IPS-18c (cell line): ENCODE results near the gene RARB.

ENCODE experiments used
- H3K4me3 ChIP-seq: 2 replicates; pipeline ENCODE4 v1.7.0; 2013; ENCODE audit warnings: low read depth, mild to moderate bottlenecking, low read length, moderate library complexity; ENCODE audit not compliant: insufficient read depth
- H3K9me3 ChIP-seq: one replicate; pipeline ENCODE4 v1.6.1; 2013; ENCODE audit warnings: mild to moderate bottlenecking, low read length, moderate library complexity; ENCODE audit not compliant: control insufficient read depth, insufficient read depth

RARB gene

DNA sequence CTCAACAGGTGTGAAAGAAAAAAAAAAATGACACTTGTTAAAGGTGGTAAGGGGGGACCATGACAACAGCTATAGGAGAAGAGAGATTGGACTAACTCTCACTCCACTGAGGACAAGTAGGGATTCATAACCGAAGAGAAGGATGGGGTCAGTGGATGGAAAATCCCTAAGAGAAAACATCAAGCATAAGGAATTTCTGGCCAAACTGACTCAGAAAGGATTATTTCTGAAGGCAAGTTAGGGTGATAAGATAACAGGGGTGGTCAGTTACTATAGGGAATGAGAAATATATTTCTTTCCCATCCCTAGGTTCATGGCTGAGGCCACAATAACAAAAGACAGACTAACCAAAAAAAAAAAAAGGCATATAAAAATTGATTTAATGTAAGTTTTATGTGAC is 9.5 kb upstream of the RARB start:
- H3K4me3 ChIP-seq, result no peak overlapping the region

DNA sequence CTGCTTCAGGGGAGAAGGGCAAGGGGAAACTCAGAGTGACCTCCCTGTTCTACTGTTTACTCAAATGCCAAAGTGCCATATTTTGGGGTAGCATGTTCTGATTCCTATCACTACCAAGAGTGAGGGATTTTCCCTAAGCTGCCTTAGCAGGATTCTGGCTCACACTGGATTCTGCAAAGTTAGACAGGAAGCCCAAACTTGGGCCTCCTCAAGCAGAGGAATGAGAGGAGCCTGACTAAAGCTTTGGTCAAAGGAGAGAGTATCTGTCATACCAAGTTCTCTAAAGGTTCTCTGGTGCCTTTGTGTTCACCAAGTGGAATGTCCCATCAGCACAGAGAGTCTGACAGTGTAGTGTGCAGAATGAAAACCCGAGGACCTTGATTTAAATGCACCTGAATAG is 8.8 kb upstream of the RARB start:
- Histone ChIP-seq H3K4me3 (no peak overlapping the region), H3K9me3 (no peaks in the 10 kb centered on the region)

More for the DNA sequence above, 9.5 kb upstream of the RARB start:
- no peaks in the 10 kb centered on the region for H3K9me3 ChIP-seq

DNA sequence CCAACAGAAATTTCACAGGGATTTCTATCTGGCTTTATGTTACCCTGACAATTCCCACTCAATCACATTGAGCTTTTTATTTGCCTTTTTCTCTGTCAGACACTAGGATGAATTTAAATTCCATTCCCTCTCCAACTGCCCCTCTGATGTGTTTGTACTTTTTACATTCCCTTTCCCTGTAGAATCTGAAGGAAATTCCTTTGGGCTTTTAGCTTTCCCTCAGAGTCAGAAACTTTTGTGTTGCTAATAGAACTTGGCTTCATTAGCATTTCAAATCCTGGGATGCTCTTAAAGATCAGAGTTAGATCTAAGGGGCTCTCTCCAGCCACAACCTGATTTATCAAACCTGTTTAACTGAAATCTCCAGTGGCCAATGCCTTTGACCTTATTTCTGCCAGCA is 7.9 kb upstream of the RARB start:
- H3K4me3 ChIP-seq, result no peak overlapping the region
- H3K9me3 ChIP-seq, result no peaks in the 10 kb centered on the region

DNA sequence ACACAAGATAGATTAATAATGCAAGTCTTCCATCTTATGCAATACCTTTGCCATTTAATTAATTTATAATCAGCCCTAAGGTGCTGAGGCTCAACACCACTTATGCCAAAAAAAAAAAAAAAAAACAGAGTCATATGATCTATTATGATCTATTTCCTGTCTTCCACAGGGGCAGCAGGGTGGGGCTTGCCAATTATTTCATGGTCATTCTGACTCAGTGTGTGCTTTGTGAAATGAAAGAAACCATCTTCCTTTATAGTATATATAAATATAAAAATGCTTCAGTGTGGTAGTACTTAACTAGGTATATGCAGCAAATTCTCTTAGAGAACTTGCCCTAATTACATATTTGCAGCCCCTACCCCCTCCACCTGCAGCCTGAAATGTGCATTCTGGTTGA is 7.2 kb upstream of the RARB start:
- H3K9me3 ChIP-seq, result no peaks in the 10 kb centered on the region

DNA sequence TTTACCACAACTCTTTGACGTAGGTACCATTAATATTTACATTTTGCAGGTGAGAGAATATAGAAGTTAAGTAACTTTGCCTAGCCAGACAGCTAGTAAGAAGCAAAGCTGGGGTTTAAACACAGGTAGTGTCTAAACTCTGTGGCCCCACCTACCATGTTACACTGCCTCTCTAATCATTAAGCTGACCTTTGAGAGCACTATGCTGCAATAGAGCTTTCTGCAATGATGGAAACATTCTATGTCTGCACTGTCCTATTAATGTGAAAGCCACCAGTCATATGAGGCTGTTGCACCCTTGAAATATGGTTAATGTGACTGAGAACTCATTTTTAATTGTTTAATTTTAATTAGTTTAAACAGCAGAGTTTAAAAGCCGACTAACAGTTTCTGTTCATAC is 6.3 kb upstream of the RARB start:
- Histone ChIP-seq H3K4me3 (no peak overlapping the region), H3K9me3 (no peaks in the 10 kb centered on the region)

More for the DNA sequence above, 7.2 kb upstream of the RARB start:
- H3K4me3 ChIP-seq, result no peak overlapping the region

DNA sequence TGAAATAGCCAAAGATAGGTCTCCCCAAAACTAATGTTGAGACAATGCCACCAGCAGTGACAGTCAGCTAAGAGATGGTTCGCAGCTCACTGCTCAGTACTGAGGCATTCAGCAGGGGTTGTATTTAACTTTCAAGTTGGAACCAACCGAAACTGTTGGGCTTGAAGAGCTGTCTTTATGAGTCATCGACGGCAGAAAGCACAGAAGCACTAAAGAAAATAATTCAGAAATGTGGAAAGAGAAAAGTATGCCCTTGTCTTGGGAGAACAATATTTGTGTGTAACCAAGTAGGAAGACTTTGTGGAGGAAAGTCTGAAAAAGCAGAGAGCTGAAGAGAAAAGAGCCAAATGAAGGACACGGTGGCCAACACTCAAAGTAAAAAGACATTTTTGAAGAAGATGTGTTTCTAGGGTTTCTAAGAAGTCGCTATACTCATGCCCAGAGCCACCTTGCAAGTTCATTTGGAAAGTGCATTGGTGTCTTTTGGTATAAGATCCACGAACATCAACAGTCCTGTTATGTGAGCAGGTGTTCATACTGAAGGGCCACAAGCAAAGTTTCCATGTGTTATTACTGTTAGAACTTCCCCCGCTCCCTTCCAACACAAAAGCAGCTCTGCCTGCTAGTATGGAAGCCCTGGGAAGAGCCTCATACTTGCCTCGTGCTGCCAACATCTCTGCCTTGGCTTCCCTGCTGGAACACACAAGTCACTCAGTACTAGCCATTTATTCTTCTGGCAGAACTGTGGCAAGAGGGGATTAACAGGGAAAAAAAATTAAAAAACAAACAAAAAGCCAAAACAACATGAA is 4.1 kb upstream of the RARB start:
- Histone ChIP-seq H3K9me3 (no peaks in the 10 kb centered on the region), H3K4me3 (no peak overlapping the region)

DNA sequence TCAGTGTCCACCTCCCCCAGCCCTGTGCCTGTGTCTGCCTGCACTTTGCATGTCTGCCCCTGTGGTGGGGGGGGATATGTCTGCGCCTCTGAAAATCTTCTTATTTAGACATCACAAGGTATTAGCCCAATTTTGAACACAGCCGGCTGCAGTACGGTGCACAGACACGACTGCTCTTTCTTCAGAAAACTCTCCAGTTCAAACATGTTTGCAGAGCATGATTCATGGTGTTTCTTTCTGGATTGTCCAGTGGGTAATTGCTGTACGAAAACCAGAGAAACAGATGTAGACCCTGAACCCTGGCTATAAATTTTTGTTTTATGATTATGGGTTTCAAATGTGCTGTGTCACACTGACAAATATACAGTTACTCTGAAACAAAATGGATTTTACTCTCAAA is 3.4 kb upstream of the RARB start:
- H3K4me3 ChIP-seq, result no peak overlapping the region
- H3K9me3 ChIP-seq, result no peaks in the 10 kb centered on the region

DNA sequence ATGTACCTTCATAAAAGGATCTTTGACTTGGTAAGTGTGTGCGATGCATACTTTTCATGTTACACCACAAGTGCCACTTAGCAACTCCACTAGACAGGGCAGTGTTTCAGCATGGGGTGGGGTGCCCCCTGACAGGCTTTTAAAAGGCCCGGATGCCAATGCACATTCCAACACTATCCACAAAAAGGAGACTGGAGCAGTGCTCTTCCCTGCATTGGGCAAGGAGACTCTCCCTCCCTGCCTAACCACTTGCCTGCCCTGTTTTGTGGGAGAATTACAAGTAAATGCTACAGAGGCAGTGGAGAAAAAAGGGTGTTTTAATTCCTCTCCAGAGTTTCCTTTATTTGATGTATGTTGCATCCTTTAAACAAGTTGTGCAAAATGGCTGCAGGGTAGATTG is 1.7 kb upstream of the RARB start:
- Histone ChIP-seq H3K4me3 (no peak overlapping the region), H3K9me3 (no peaks in the 10 kb centered on the region)

DNA sequence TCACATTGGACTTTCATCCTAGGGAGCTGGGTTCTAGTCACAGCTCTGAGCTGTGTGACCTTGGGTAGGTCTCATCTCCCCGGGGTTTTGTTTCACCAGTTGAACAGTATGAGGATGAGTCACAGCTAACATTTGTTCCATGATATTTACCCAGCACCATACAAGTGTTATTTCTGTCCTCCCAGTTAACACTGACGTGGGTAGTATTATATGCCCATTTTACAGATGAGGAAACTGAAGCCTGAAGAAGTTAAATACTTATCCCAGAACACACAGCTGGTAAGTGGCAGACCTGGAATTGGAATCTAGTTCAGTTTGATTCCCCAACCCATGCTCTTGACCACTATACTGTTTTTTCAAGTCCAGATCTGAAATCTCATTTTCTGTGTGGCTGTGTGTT is 908 bp upstream of the RARB start:
- H3K4me3 ChIP-seq, result no peak overlapping the region
- H3K9me3 ChIP-seq, result no peaks in the 10 kb centered on the region

DNA sequence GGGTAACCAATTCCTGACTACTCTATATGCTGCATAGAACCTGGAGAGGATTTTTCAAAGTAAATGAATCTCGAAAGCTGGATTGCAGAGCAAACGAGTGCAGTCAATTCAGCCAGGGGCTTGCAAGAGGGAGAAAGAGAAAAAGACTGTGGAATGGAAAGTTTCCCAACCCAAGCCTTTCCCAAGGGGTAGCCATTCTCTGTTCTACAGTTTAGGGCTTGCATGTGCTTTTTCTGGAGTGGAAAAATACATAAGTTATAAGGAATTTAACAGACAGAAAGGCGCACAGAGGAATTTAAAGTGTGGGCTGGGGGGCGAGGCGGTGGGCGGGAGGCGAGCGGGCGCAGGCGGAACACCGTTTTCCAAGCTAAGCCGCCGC is 511 bp upstream of the RARB start:
- H3K9me3 ChIP-seq, result no peaks in the 10 kb centered on the region
- peak overlapping the region; percentile 54; the same call in 1 of the 2 replicates for H3K4me3 ChIP-seq

DNA sequence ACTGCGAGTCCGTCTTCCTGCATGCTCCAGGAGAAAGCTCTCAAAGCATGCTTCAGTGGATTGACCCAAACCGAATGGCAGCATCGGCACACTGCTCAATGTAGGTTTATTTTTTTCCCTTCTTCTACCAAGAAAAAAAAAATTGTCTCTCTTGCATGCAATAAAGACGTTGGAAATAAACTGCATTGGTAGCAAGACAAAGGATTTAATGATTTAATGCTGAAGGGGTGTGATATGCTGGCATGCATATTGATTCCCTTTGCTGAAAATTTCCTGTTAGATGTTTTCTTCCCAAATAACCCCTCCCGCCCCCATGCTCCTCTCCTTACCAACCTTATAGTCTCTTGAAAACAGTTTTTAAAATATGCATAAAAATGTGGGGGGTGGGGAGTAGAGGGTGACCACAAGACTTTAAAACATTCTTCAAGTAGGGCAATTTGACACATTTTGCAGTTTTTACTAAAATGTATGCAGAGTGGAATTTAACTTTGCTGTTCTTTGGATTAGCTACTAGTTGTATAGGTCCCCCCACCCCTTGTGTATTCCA is 799 bp downstream of the RARB start:
- Histone ChIP-seq H3K9me3 (no peaks in the 10 kb centered on the region), H3K4me3 (peak overlapping the region; percentile 54; the same call in 1 of the 2 replicates)

DNA sequence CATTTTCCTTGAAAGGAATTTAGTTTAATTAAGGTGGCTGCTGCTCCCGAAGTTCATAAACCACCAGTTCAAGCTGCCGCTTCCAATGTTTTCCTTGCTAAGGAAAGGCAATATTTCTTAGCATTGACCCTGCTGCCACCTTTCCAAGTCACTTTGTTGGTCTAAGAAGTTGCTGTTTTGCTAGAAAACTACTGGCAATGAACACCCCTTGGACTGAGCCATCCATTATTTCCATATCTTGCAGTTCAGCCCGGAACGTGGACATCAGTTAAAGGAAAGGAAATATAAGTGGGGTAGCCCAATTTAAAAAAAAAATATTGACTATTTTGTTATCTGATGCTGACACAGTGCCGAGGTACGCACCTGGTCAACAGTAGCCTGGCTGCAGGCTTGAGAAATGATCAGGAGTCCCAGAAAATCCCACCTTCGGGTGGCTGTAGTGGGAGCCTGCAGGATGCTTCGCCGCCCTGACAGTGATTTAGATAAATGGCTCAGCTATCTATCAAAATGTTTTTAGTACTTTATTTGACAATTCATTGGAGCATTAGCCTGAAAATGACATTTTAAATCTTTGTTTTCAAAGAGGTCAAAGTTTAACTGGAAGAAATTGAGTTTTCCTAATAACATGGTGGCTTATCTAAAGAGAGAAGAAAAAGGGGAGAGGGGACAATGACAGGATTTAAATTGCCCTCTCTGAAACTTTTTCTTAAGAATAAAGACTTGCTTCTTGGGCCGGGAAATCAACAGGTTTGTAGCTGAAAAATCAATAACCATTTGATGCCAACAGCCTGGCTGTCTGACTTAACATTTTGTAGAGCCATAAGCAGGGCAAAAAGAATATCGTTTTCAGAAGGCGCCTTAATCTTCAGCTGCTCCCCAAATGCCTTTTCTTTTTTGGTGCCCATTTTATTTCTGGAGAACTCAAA is 1.6 kb downstream of the RARB start:
- no peaks in the 10 kb centered on the region for H3K9me3 ChIP-seq
- peak overlapping the region; percentile 54; the same call in 1 of the 2 replicates for H3K4me3 ChIP-seq

DNA sequence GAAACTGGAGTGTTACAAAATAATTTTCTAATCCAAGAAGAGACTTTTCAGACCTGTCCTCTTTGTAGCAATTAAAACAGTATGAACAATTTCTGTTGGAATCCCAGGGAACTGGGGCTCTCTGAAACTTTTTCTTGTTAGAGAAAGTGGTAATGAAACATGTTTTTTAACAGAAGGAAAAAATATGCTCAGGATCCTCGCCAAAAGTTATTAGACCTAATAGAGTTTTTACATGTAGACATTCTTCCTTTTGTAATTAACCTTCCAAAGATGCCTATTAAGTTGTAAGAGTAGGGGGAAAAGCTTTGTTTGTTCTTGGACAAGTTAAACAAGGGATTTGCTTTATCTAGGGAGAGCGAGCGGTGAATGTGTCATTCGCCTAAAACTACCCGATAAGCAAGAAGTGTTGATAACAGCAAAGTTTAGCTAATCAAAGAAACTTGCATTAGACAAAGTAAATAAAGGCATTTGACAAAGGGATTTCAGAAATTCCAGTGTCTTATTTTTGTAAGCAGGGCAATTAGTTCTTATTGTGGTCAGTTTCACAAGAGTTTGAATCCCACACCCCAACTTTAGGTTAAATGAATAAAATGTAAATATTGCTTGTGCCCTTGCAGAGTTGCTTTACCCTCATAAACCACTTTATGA is 2.3 kb downstream of the RARB start:
- H3K4me3 ChIP-seq, result no peak overlapping the region
- H3K9me3 ChIP-seq, result no peaks in the 10 kb centered on the region

DNA sequence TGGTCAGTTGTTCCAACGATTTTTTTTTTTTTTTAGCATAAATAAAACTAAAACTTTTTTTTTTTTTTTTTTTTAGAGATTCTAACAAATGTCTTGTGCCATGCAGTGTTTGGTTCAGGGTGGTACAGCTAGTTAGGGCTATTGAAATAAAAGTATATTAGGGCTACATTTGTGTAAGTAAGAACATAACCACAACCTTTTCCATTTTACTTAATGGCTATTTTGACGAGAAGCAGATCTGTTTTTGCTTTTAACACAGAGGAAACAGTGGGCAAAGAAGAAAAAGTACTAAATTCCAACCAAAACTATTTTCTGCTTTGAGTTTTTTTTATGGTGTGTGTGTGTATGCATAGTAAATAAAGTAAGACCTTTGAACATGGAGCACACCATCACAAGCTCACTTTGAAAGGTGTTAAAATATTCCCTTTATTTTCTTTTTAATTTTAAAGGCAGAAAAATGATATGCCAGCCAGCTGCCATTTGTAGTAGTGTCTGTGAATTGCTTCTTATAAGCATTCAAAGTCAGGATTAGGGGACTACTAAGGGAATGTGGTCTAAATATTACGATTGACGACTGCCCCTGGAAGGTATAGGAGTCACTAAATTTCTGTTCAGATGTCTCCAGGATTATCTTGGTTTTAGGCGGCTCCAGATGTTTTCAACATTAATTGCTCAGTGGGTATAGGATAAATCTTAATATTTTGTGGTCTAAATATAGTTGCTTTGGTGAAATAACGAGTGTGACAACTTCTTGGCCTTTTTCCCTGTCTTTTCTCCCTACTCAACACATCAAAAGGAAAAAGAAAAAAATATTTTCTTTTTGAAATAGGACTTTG is 3.1 kb downstream of the RARB start:
- Histone ChIP-seq H3K4me3 (no peak overlapping the region), H3K9me3 (no peaks in the 10 kb centered on the region)

DNA sequence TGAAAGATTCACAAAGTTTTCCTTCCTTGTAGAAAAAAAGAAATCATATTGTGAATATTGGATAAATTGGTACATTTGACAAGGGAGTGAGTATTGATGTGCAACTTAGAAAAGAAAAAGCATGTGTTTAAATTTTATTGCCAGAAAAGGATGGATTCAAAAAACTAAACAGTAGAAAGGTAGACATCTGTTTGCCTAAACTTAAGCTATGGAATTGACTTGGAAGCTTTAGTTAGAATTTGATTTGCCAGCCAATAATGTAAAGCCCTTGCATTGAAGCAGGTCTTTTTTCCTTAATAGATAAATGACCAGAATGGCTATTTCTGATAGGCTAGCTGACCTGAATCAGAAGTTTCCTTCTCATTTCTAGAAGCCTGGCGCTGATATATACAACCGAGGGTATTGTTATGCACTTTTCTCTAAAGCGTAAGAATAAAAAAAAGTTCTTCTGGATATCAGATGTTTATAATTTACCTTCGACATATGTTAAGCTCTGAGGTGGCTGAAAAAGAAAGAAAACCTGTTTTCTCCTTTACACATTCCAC is 4.2 kb downstream of the RARB start:
- H3K4me3 ChIP-seq, result no peak overlapping the region
- H3K9me3 ChIP-seq, result no peaks in the 10 kb centered on the region

DNA sequence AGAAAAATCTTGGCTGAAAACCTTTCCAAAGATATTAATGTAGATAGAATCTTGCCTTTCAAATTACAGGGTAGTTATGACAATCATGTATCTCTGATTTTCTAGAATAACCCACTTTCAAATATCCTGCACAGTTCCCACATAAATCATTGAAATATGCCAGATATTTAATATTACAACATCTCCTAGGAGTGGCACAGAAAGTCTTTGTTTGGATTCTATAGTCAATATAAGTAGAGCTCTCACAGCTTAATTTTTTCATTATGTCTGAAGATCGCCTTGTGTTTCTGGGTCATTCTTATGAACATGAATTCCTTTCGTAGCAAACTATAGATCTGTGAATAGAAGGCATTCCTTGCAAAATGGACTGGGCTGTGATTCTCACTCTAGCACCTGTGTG is 5.0 kb downstream of the RARB start:
- no peaks in the 10 kb centered on the region for H3K9me3 ChIP-seq
- no peak overlapping the region for H3K4me3 ChIP-seq
